ENCODE data around the gene MAML2.

Gene MAML2

GRCh38 chr11:96232132-96232531 lies 110.9 kb downstream of the MAML2 start:
- no peak for DNase-seq

- DNase-seq: peak; percentile 37
Measured at GRCh38 chr11:96230686-96231085, 112.3 kb downstream of the MAML2 start.

- DNase-seq: peak; percentile 42
Measured at GRCh38 chr11:96229354-96229977, 113.5 kb downstream of the MAML2 start.

- no peak for DNase-seq
Measured at GRCh38 chr11:96228910-96229309, 114.1 kb downstream of the MAML2 start.

GRCh38 chr11:96228473-96228891 lies 114.5 kb downstream of the MAML2 start:
- no peak for DNase-seq

- DNase-seq: no peak
Measured at GRCh38 chr11:96227244-96227643, 115.8 kb downstream of the MAML2 start.

- no peak for DNase-seq
Measured at GRCh38 chr11:96223083-96223482, 119.9 kb downstream of the MAML2 start.

- no peak for DNase-seq
Measured at GRCh38 chr11:96222102-96222501, 120.9 kb downstream of the MAML2 start.

- no peak for DNase-seq
Measured at GRCh38 chr11:96221244-96222070, 121.5 kb downstream of the MAML2 start.

- no peak for DNase-seq
Measured at GRCh38 chr11:96219981-96220623, 122.9 kb downstream of the MAML2 start.

GRCh38 chr11:96218901-96219300 lies 124.1 kb downstream of the MAML2 start:
- no peak for DNase-seq

- DNase-seq: no peak
Measured at GRCh38 chr11:96218006-96218405, 125.0 kb downstream of the MAML2 start.

GRCh38 chr11:96217206-96217605 lies 125.8 kb downstream of the MAML2 start:
- DNase-seq: no peak

- DNase-seq: peak; percentile 82
Measured at GRCh38 chr11:96215826-96216225, 127.2 kb downstream of the MAML2 start.

GRCh38 chr11:96215110-96215782 lies 127.7 kb downstream of the MAML2 start:
- DNase-seq: peak; percentile 86

GRCh38 chr11:96214777-96215109 lies 128.3 kb downstream of the MAML2 start:
- no peak for DNase-seq

GRCh38 chr11:96213500-96213899 lies 129.5 kb downstream of the MAML2 start:
- DNase-seq: no peak

GRCh38 chr11:96211436-96211835 lies 131.6 kb downstream of the MAML2 start:
- DNase-seq: no peak

GRCh38 chr11:96207459-96208449 lies 135.2 kb downstream of the MAML2 start:
- DNase-seq: peak; percentile 76

GRCh38 chr11:96206955-96207354 lies 136.0 kb downstream of the MAML2 start:
- DNase-seq: no peak

GRCh38 chr11:96205460-96205809 lies 137.6 kb downstream of the MAML2 start:
- no peak for DNase-seq

- no peak for DNase-seq
Measured at GRCh38 chr11:96204721-96205459, 138.1 kb downstream of the MAML2 start.

Data from KG1 (cell line).